Adrenal gland (tissue), 12 donors: ENCODE measurements around the gene COX20. TPM values are rescaled to one million over a fixed set of nuclear protein-coding genes. Genes with fewer than 3 reads are reported as not detected.

Experiments used
- DNase-seq, 7 donors: peaks; one replicate each; pipeline ENCODE4 v3.0.0-alpha.2; 2019 to 2020
- H3K27ac ChIP-seq, 5 donors: fragments of 200-600 bp; sonication (generic) in 4 of 5; 1 replicate in 3 of 5; 2 replicates in 2 of 5; pipeline versions ENCODE4 v1.5.1 to v1.8.0; 2016 to 2020; ENCODE audit warnings: mild to moderate bottlenecking in 1 of 5
- H3K27me3 ChIP-seq: fragments of 200-600 bp; 2 replicates; pipeline ENCODE4 v1.8.0; 2021
- H3K36me3 ChIP-seq, 2 donors: fragments of 200-600 bp; replicated peaks in 1 of 2; 1 replicate in 1 of 2; 2 replicates in 1 of 2; pipeline versions ENCODE4 v1.5.1 to v1.8.0; 2018 to 2022
- H3K4me1 ChIP-seq, 2 donors: fragments of 200-600 bp; replicated peaks in 1 of 2; 1 replicate in 1 of 2; 2 replicates in 1 of 2; pipeline versions ENCODE4 v1.5.1 to v1.8.0; 2018 to 2021
- H3K4me3 ChIP-seq, 4 donors: fragments of 200-600 bp; sonication (generic) in 3 of 4; one replicate each; pipeline ENCODE4 v1.5.1; 2016 to 2018
- H3K9me3 ChIP-seq, 3 donors: fragments of 200-600 bp; sonication (generic) in 1 of 3; replicated peaks in 1 of 3; 1 replicate in 2 of 3; 2 replicates in 1 of 3; pipeline versions ENCODE4 v1.5.1 to v1.8.0; 2016 to 2021
- CTCF ChIP-seq, 6 experiments: fragments of 450-650 bp in 4 of 6; fragments of 200-600 bp in 2 of 6; sonication (generic) in 1 of 6; IDR thresholded peaks; 1 replicate in 5 of 6; 2 replicates in 1 of 6; pipeline versions ENCODE4 v1.5.1 to v1.8.0; 2016 to 2021; ENCODE audit warnings: antibody characterized with exemption in 6 of 6, mild to moderate bottlenecking in 2 of 6, moderate library complexity in 1 of 6
- POLR2A ChIP-seq, 2 donors: fragments of 450-650 bp; IDR thresholded peaks; one replicate each; pipeline ENCODE4 v1.6.1; 2017; ENCODE audit warnings: antibody characterized with exemption in 2 of 2, mild to moderate bottlenecking in 2 of 2, moderate library complexity in 1 of 2
- WGBS, 4 donors: extraction: QIAGEN DNeasy Blood & Tissue Kit in 2 of 4; methylation state at CpG; one replicate each; pipeline versions ENCODE4 v1.1.5 to v1.1.7; 2013 to 2017; 5-methylcytosine and 5-hydroxymethylcytosine counted together
- intact Hi-C, 2 donors: fragments of 100-400 bp; cut with DNase I; formaldehyde crosslinking; loops; one replicate each; pipeline versions ENCODE4 v1.14.1 to v1.15.0; 2022 to 2023
- polyA plus RNA-seq, 3 donors: library from polyadenylated mRNA; stranded (reverse); fragments of 200-250 nt in 2 of 3; fragments of 350-450 nt in 1 of 3; fragmentation: Illumina TruSeq in 1 of 3; extraction: RNeasy Lipid Tissue Mini Kit (QIAGEN cat#74804) in 1 of 3; gene quantifications; one replicate each; pipeline ENCODE4 v1.2.3, GENCODE V29; 2013 to 2014
- total RNA-seq, 9 donors: library from RNA; depleted of rRNA in 4 of 9; stranded (reverse); fragments of >200 nt in 4 of 9; fragments of 120-200 nt in 1 of 9; fragmentation: NEBNext Ultra II Directional in 1 of 9; extraction: Animal tissue kit (Norgen Biotek cat#: 25700) in 1 of 9; gene quantifications; one replicate each; pipeline versions ENCODE4 v1.1.0 to v1.2.4, GENCODE V29; 2013 to 2023
- donor health status: healthy with polysubstance abuse.
- donor health status: Bipolar disorder and iron deficiency.
- donor health status: DM: yes; HTN: yes; CAD: no.
- donor health status: DM: no; HTN: no; CAD: no.
- donor health status: DM: no; HTN: no; CAD: no.
- donor health status: DM: yes; HTN: yes; CAD: no.

Gene COX20
- total and polyA plus RNA-seq, 12 donors = 32.2 to 265 (median 46.2) TPM

GRCh38 chr1:244840219-244840794, 4.8 kb downstream of the COX20 start:
- DNase-seq = no peak
- intact Hi-C loops = no loop called here
- H3K27ac ChIP-seq = no peak overlapping the region
- no peak for TF ChIP-seq POLR2A (IDR thresholded peaks at IDR 0.05)
- 61 to 74% (median 69%) methylated on average over 5 of the region's 5 CpGs for WGBS, 4 donors
- H3K4me3 ChIP-seq = no peak overlapping the region
- no peaks in the 10 kb centered on the region for H3K9me3 ChIP-seq
- no peaks in the 10 kb centered on the region for H3K27me3 ChIP-seq
- peaks cover 0 to 44% of the 10 kb centered on the region in 2 donors for H3K36me3 ChIP-seq
- H3K4me1 ChIP-seq = peaks cover 17 to 27% of the 10 kb centered on the region in 2 donors

- intact Hi-C loops = no loop called here
- Histone ChIP-seq H3K4me1 (peaks cover 14 to 26% of the 10 kb centered on the region in 2 donors), H3K4me3 (no peak overlapping the region), H3K9me3 (no peaks in the 10 kb centered on the region), H3K36me3 (peaks cover 0 to 55% of the 10 kb centered on the region in 2 donors), H3K27ac (no peak overlapping the region), H3K27me3 (no peaks in the 10 kb centered on the region)
- TF ChIP-seq CTCF (IDR thresholded peaks at IDR 0.05) (no peak), POLR2A (IDR thresholded peaks at IDR 0.05) (no peak)
- 84 to 89% (median 87%) methylated on average over 9 of the region's 9 CpGs for WGBS, 4 donors
- no peak for DNase-seq
Measured at GRCh38 chr1:244841273-244841927, 5.9 kb downstream of the COX20 start.

GRCh38 chr1:244843148-244843978, 7.9 kb downstream of the COX20 start:
- Histone ChIP-seq H3K4me1 (peaks cover 0 to 11% of the 10 kb centered on the region in 2 donors), H3K9me3 (no peaks in the 10 kb centered on the region), H3K4me3 (no peak overlapping the region), H3K36me3 (peaks cover 0 to 65% of the 10 kb centered on the region in 2 donors), H3K27ac (no peak overlapping the region), H3K27me3 (no peaks in the 10 kb centered on the region)
- WGBS, 4 donors = 73 to 78% (median 77%) methylated on average over 6 of the region's 6 CpGs
- intact Hi-C loops = no loop called here
- TF ChIP-seq CTCF (IDR thresholded peaks at IDR 0.05) = no peak
- TF ChIP-seq POLR2A (IDR thresholded peaks at IDR 0.05) = no peak
- DNase-seq = no peak

- peaks cover 0 to 16% of the 10 kb centered on the region in 2 donors for H3K4me1 ChIP-seq
- DNase-seq = no peak
- 89 to 93% (median 91%) methylated on average over 13 of the region's 13 CpGs for WGBS, 4 donors
- no peaks in the 10 kb centered on the region for H3K9me3 ChIP-seq
- H3K27me3 ChIP-seq = no peaks in the 10 kb centered on the region
- intact Hi-C loops = no loop called here
- no peak overlapping the region for H3K27ac ChIP-seq
- H3K36me3 ChIP-seq = peaks cover 0 to 70% of the 10 kb centered on the region in 2 donors
- no peak overlapping the region for H3K4me3 ChIP-seq
- TF ChIP-seq POLR2A (IDR thresholded peaks at IDR 0.05) = no peak
- TF ChIP-seq CTCF (IDR thresholded peaks at IDR 0.05) = no peak
Measured at GRCh38 chr1:244844155-244845121, 9.0 kb downstream of the COX20 start.
